HEK293 (cell line): ENCODE results near the gene CCDC167.
A peak's percentile ranks its signal among the peaks of the same experiment; 100 is the strongest.

Experiments
- CTCF ChIA-PET: fragments of 350-600 bp; formaldehyde crosslinking; extraction: SDS; loops from one replicate; lab custom pipeline; 2021; ENCODE audit warnings: antibody characterized with exemption; lab: Yijun Ruan, JAX
- POLR2A ChIA-PET: fragments of 300-600 bp; formaldehyde crosslinking; extraction: SDS; loops from one replicate; lab custom pipeline; 2020; ENCODE audit warnings: antibody characterized with exemption, inconsistent platforms; lab: Yijun Ruan, JAX
- H3K27ac ChIP-seq: fragments of 200-500 bp; sonication (Bioruptor generic); 2 replicates; pipeline ENCODE4 v1.5.1; 2014; ENCODE audit warnings: low read depth, low read length, control low read depth, inconsistent platforms; ENCODE audit errors: extremely low read depth
- H3K36me3 ChIP-seq, 2 experiments: fragments of 200-500 bp in 1 of 2; sonication (Bioruptor generic) in 1 of 2; 1 replicate in 1 of 2; 2 replicates in 1 of 2; pipeline ENCODE4 v1.5.1; 2014 to 2017; ENCODE audit warnings: inconsistent platforms in 2 of 2, low read length in 2 of 2; ENCODE audit not compliant: control insufficient read depth in 2 of 2, insufficient read depth in 1 of 2
- H3K4me1 ChIP-seq: fragments of 200-500 bp; sonication (Bioruptor generic); 2 replicates; pipeline ENCODE4 v1.5.1; 2014; ENCODE audit warnings: mild to moderate bottlenecking, low read length, inconsistent platforms; ENCODE audit not compliant: control insufficient read depth, insufficient read depth
- H3K4me3 ChIP-seq: 2 replicates; pipeline ENCODE4 v1.5.1; 2011; ENCODE audit warnings: low read depth, mild to moderate bottlenecking, control low read depth, low read length, moderate library complexity
- H3K9me3 ChIP-seq: fragments of 200-500 bp; sonication (Bioruptor generic); 2 replicates; pipeline ENCODE4 v1.5.1; 2014; ENCODE audit warnings: low read depth, low read length, inconsistent platforms; ENCODE audit not compliant: control insufficient read depth, insufficient read depth
- CTCF ChIP-seq: fragments of 450-650 bp; formaldehyde crosslinking; IDR thresholded peaks from 2 replicates; pipeline ENCODE4 v1.5.1; 2016; ENCODE audit warnings: missing biosample characterization, missing genetic modification characterization
- EGR2 ChIP-seq: fragments of 450-650 bp; formaldehyde crosslinking; IDR thresholded peaks from 2 replicates; pipeline ENCODE4 v1.5.1; 2016; ENCODE audit warnings: low read depth, missing biosample characterization, missing genetic modification characterization
- KLF1 ChIP-seq: fragments of 450-650 bp; formaldehyde crosslinking; IDR thresholded peaks from 2 replicates; pipeline ENCODE4 v1.5.1; 2016; ENCODE audit warnings: missing biosample characterization, missing genetic modification characterization
- KLF10 ChIP-seq: fragments of 450-650 bp; IDR thresholded peaks from 2 replicates; pipeline ENCODE4 v1.5.1; 2018; ENCODE audit warnings: missing biosample characterization, mild to moderate bottlenecking, missing genetic modification characterization
- PRDM2 ChIP-seq: fragments of 450-650 bp; formaldehyde crosslinking; IDR thresholded peaks from 2 replicates; pipeline ENCODE4 v1.5.1; 2016; ENCODE audit warnings: missing biosample characterization, missing genetic modification characterization, borderline replicate concordance
- TCF7L2 ChIP-seq: IDR thresholded peaks from 2 replicates; pipeline ENCODE4 v1.6.1; 2011; ENCODE audit warnings: low read depth, mild to moderate bottlenecking, inconsistent platforms, low read length, moderate library complexity, borderline replicate concordance
- TRIM28 ChIP-seq: IDR thresholded peaks from 2 replicates; pipeline ENCODE4 v1.6.1; 2011; ENCODE audit warnings: low read length, control low read depth, borderline replicate concordance
- ZBTB17 ChIP-seq: fragments of 450-650 bp; formaldehyde crosslinking; IDR thresholded peaks from 2 replicates; pipeline ENCODE4 v1.5.1; 2016; ENCODE audit warnings: missing biosample characterization, missing genetic modification characterization
- ZBTB7A ChIP-seq: fragments of 450-650 bp; formaldehyde crosslinking; IDR thresholded peaks from 2 replicates; pipeline ENCODE4 v1.5.1; 2016; ENCODE audit warnings: low read depth, missing biosample characterization, missing genetic modification characterization
- ZFHX2 ChIP-seq: fragments of 450-650 bp; formaldehyde crosslinking; conservative IDR thresholded peaks from 2 replicates; pipeline ENCODE4 v1.5.1; 2016; ENCODE audit warnings: missing biosample characterization, missing genetic modification characterization
- ZIC2 ChIP-seq: fragments of 450-650 bp; formaldehyde crosslinking; IDR thresholded peaks from 2 replicates; pipeline ENCODE4 v1.5.1; 2016; ENCODE audit warnings: missing biosample characterization, missing genetic modification characterization
- ZNF223 ChIP-seq: fragments of 450-650 bp; formaldehyde crosslinking; IDR thresholded peaks from 2 replicates; pipeline ENCODE4 v1.5.1; 2016; ENCODE audit warnings: missing biosample characterization, missing genetic modification characterization
- ZNF335 ChIP-seq: fragments of 450-650 bp; formaldehyde crosslinking; conservative IDR thresholded peaks from 2 replicates; pipeline ENCODE4 v1.5.1; 2016; ENCODE audit warnings: missing biosample characterization, missing genetic modification characterization
- ZNF341 ChIP-seq: fragments of 450-650 bp; formaldehyde crosslinking; IDR thresholded peaks from 2 replicates; pipeline ENCODE4; 2016; ENCODE audit warnings: low read depth, missing biosample characterization, missing genetic modification characterization
- ZNF394 ChIP-seq: fragments of 450-650 bp; formaldehyde crosslinking; IDR thresholded peaks from 2 replicates; pipeline ENCODE4 v1.5.1; 2016; ENCODE audit warnings: missing biosample characterization, missing genetic modification characterization, mild to moderate bottlenecking, moderate library complexity, borderline replicate concordance
- ZNF514 ChIP-seq: fragments of 450-650 bp; formaldehyde crosslinking; IDR thresholded peaks from 2 replicates; pipeline ENCODE4 v1.5.1; 2016; ENCODE audit warnings: missing biosample characterization, missing genetic modification characterization
- ZNF529 ChIP-seq: fragments of 450-650 bp; formaldehyde crosslinking; IDR thresholded peaks from 2 replicates; pipeline ENCODE4 v1.5.1; 2017; ENCODE audit warnings: missing genetic modification characterization, missing biosample characterization; ENCODE audit not compliant: insufficient replicate concordance
- ZNF555 ChIP-seq: fragments of 450-650 bp; formaldehyde crosslinking; conservative IDR thresholded peaks from 2 replicates; pipeline ENCODE4 v1.5.1; 2017; ENCODE audit warnings: missing biosample characterization, mild to moderate bottlenecking, missing genetic modification characterization, inconsistent platforms
- ZNF558 ChIP-seq: fragments of 450-650 bp; formaldehyde crosslinking; IDR thresholded peaks from 2 replicates; pipeline ENCODE4 v1.5.1; 2016; ENCODE audit warnings: missing biosample characterization, missing genetic modification characterization
- ZNF580 ChIP-seq: fragments of 450-650 bp; formaldehyde crosslinking; IDR thresholded peaks from 2 replicates; pipeline ENCODE4 v1.5.1; 2016; ENCODE audit warnings: missing biosample characterization, missing genetic modification characterization
- ZNF596 ChIP-seq: fragments of 450-650 bp; IDR thresholded peaks from 2 replicates; pipeline ENCODE4 v1.5.0; 2018; ENCODE audit warnings: missing biosample characterization, mild to moderate bottlenecking, missing genetic modification characterization, moderate library complexity
- ZNF600 ChIP-seq: fragments of 450-650 bp; formaldehyde crosslinking; IDR thresholded peaks from 2 replicates; pipeline ENCODE4 v1.5.1; 2016; ENCODE audit warnings: missing biosample characterization, missing genetic modification characterization
- ZNF692 ChIP-seq: fragments of 450-650 bp; formaldehyde crosslinking; IDR thresholded peaks from 2 replicates; pipeline ENCODE4 v1.5.1; 2016; ENCODE audit warnings: missing biosample characterization, missing genetic modification characterization
- ZNF704 ChIP-seq: fragments of 450-650 bp; formaldehyde crosslinking; IDR thresholded peaks from 2 replicates; pipeline ENCODE4 v1.5.1; 2016; ENCODE audit warnings: missing biosample characterization, missing genetic modification characterization
- ZNF776 ChIP-seq: fragments of 450-650 bp; formaldehyde crosslinking; IDR thresholded peaks from 2 replicates; pipeline ENCODE4 v1.5.0; 2017; ENCODE audit warnings: missing biosample characterization, missing genetic modification characterization, borderline replicate concordance
- ZXDB ChIP-seq: fragments of 450-650 bp; formaldehyde crosslinking; IDR thresholded peaks from 2 replicates; pipeline ENCODE4 v1.5.1; 2016; ENCODE audit warnings: missing biosample characterization, missing genetic modification characterization

The CCDC167 gene

GRCh38 chr6:37499433-37500293, at the start of gene CCDC167:
Gene CCDC167 (minus strand): TSS chr6:37499893. CDS start chr6:37499863, 30 bp downstream.
- ChIA-PET CTCF (interaction anchor here (0.6 to 1.1 kb wide), 4 partner anchors 9 to 109 kb away, joined by 3 to 4 read pairs (median 3); no protein-coding TSS in a partner anchor), POLR2A (interaction anchor here (0.5 to 1.4 kb wide), 3 partner anchors 8 to 319 kb away, joined by 3 to 10 read pairs (median 5); partner anchors contain the start of gene CMTR1)
- Histone ChIP-seq H3K4me1 (no peaks in the 10 kb centered on the region), H3K27ac (peak within 1 kb of the TSS; percentile 59; the same call in 1 of the 2 replicates), H3K9me3 (no peaks in the 10 kb centered on the region), H3K4me3 (peak within 1 kb of the TSS; percentile 60), H3K36me3 (no peaks in the 10 kb centered on the region)
- TF ChIP-seq ZNF558 (tag by site-specific recombination), result 0 out of 2 replicates have a peak, but pooled peaks have one; percentile 11
- peak; percentile 75 for TF ChIP-seq ZNF692 (tag by site-specific recombination)
- peak; percentile 73 for TF ChIP-seq KLF1 (tag by site-specific recombination)
- TF ChIP-seq ZNF704 (tag by site-specific recombination), result no peak
- TF ChIP-seq PRDM2, result no peak
- no peak for TF ChIP-seq ZNF776
- TF ChIP-seq ZFHX2 (tag by site-specific recombination), result peak; percentile 73
- TF ChIP-seq EGR2 (tag by site-specific recombination), result peak; percentile 67
- TF ChIP-seq ZNF600 (tag by site-specific recombination), result peak; percentile 74; the same call in 1 of the 2 replicates
- TF ChIP-seq ZNF514, result no peak
- no peak for TF ChIP-seq ZNF529
- TF ChIP-seq ZIC2 (tag by site-specific recombination), result no peak; the same call in 1 of the 2 replicates
- TF ChIP-seq ZBTB17 (tag by site-specific recombination), result peak; percentile 90
- peak; percentile 58; the same call in 1 of the 2 replicates for TF ChIP-seq KLF10
- TF ChIP-seq ZNF335 (tag by site-specific recombination), result peak; percentile 90
- no peak; the same call in none of the 2 replicates for TF ChIP-seq ZNF341 (tag by site-specific recombination)
- no peak for TF ChIP-seq ZBTB7A (tag by site-specific recombination)
- TF ChIP-seq TRIM28, result no peak
- TF ChIP-seq ZNF394, result peak; percentile 53; the same call in 1 of the 2 replicates
- TF ChIP-seq ZNF596 (tag by site-specific recombination), result no peak
- TF ChIP-seq CTCF, result peak; percentile 9; the same call in 1 of the 2 replicates
- no peak for TF ChIP-seq ZNF555 (tag by site-specific recombination)
- TF ChIP-seq ZNF223 (tag by site-specific recombination), result no peak
- no peak for TF ChIP-seq TCF7L2
- peak; percentile 18; the same call in 1 of the 2 replicates for TF ChIP-seq ZNF580 (tag by site-specific recombination)
- TF ChIP-seq ZXDB (tag by site-specific recombination), result peak; percentile 94
